SW 1271 (cell line): Measurements from ENCODE around the gene PCMT1.
"Not testable (repeated sequence)": the region's sequence is repeated elsewhere in the genome, so short reads cannot be mapped to it uniquely, and the experiment has no call there.

Source experiments
- DNase-seq, 2 experiments: peaks; one replicate each; lab custom pipeline; 2025; lab: John Stamatoyannopoulos, UW

The PCMT1 gene

DNA sequence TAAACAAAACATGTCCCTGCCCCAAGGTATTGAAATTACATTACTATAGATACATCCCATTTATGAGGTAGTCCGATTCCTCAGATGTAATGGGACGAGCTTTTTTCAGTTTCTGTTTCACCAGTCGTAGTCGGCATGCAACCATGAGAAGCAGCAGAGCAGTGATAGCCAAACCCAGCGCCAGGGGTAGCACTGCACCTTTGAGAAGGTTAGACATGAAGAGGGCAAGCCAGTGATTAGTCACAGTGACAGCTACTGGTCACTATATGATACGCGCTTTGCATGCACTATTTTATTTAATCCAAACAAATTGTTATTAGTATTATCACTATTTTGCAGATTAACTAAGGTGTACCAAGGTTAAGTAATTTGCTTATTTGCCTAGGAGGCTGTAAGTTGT is 71.0 kb downstream of the PCMT1 start:
- DNase-seq, result no peak

DNA sequence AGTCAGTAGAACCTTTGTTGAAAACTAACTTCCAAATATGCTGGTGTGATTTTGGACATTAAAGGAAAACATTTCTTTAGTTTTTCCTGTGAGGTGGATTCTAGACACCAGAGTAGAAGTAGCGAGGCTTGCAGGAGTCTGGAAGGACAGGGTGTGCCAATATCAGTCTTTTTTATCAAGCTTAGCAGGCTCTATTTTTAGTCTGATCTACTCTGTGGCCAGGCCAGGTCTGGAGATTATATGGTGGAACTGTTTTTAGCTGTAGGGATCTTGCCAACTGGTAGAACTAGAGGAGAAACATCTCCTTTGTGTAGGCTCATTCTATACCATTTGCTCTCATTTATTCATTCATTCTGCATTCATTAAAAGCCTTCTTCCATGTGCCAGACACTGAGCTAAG is 72.0 kb downstream of the PCMT1 start:
- DNase-seq, result no peak

DNA sequence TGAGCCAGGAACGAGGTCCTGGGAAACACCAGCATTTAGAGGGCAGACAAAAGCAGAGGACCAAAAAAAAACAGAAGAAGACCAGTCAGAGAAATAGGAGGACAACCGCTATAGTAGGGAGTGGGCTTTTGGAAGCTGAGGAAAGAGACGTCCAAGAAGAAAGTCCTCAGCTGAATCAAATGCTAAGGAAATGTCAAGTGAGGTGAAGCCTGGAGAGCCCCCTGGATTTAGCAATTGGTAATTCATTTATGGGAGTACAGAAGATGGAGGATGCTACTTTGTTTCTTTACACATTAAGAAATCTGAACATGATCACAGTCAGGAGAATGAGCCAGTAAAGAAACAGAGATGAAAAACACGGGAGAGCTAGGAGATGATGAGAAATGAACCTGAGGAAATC is 73.5 kb downstream of the PCMT1 start:
- DNase-seq, result peak in 1 of 2 experiments; percentile 13

DNA sequence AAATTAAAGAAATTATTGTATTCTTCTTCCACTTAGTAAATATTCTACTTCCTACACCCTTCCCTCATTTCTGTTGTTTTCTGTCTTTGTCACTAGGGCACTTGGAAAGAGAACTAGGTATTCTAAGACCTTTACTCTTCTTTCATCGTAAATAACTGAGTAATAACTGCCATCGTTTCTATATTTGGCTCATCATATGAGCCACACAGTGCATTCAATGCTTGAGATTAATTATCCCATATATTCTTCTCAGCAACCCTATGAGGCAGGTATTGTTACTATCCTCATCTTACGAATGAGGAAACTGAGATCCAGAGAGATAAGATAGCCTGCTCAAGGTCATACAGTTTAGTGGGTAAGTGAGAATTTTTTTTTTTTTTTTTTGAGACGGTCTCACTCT is 75.8 kb downstream of the PCMT1 start:
- no peak for DNase-seq

DNA sequence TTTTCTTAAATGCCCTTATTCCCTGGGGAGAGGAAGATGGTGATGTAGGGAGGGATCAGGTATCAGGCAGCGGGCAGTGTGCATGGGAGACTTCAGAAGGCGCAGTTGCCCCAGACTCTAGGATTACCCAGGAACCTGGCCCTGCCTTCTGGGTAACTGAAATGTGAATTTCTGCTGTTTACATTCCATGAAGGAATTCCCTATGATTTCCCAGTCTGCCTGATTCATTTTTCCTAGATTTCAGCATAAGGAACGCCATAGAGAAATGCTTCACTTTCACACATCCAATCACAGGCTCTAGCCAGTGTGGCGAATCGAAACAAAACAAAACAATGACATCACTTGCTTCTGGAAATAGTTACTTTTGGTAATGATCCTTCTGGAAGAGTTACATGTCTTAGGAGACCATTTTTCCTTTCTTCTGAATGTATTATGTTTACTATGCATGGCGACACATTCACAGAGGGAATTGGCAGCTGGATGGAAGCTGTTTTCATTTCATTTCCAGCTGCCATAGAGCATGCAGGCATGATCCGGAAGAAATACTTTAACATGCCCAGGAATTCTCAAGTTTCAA is 81.3 kb downstream of the PCMT1 start:
- DNase-seq, result no peak

DNA sequence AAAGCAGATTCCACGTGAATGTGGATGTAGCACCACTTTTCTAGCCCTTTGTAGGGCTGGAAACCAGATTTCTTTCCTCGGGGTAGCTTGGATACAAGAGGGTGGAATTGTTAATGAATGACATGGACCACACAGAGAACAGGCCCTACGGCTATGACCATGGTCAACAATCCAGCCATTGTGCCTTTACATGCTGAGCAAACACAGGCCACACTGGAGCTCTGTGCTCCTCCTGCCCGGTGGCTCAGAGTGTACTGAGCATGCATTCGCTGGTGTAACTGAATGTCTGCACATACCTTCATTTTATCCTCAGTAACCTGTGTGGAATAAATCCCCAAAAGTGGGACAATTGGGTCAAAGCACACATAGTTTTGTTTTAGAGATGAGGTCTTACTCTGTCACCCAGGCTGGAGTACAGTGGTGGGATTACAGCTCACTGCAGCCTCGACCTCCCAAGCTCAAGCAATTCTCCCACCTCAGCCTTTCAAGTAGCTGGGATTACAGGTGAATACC is 81.8 kb downstream of the PCMT1 start:
- DNase-seq, result no peak

DNA sequence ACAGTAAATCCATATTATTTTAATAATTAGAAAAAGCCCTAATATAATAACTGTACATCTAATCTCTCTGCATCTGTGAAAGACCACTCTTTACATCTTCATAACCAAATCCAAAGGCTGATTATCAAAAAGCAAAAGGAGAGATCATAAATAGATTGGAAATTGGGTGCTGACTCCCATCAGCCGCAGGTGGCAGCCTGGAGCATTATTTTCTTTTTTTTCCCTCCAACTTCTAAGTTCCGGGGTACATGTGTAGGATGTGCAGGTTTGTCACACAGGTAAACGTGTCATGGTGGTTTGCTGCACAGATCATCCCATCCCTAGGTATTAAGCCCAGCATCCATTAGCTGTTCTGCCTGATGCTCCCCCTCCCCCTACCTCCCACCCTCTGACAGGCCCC is 84.1 kb downstream of the PCMT1 start:
- no peak for DNase-seq

DNA sequence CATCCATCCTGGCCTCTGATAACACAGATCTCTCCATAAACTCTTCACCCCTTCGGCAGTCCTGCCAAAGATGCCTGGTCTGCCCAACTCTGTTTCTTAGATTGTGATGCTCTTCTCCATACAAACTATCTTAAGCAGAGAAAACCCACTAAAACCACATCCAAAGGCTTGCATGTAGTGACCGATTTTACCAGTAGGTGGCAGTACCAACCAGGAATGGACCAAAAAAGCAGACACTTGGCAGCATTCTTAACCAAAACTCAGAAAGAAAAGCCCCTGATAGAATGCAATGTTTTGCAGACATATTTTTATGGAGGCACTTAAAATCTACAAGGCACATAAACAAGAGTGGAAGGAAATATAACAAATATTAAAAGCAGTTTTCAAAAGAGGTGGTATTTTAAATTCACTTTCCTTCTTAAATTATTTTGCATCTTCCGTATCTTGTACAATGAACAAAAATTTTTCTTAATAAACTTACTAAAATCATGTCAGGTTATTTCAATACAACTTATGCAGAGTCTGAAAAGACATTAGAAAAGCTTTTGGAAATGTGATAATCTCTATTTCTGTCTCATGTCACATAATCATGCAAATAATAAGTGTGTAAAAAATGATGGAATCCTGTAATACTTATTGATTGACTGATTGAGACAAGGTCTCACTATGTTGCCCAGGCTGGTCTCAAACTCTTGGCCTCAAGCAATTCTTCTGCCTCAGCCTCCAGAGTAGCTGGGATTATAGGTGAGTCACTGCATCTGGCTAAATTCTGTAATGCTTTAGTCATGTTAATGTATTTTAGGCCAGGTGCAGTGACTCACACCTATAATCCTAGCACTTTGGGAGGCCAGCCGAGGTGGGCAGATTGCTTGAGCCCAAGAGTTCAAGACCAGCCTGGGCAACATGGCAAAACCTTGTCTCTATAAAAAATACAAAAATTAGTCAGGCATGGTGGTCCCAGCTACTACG is 85.3 kb downstream of the PCMT1 start:
- peak in 1 of 2 experiments; percentile 62 for DNase-seq

DNA sequence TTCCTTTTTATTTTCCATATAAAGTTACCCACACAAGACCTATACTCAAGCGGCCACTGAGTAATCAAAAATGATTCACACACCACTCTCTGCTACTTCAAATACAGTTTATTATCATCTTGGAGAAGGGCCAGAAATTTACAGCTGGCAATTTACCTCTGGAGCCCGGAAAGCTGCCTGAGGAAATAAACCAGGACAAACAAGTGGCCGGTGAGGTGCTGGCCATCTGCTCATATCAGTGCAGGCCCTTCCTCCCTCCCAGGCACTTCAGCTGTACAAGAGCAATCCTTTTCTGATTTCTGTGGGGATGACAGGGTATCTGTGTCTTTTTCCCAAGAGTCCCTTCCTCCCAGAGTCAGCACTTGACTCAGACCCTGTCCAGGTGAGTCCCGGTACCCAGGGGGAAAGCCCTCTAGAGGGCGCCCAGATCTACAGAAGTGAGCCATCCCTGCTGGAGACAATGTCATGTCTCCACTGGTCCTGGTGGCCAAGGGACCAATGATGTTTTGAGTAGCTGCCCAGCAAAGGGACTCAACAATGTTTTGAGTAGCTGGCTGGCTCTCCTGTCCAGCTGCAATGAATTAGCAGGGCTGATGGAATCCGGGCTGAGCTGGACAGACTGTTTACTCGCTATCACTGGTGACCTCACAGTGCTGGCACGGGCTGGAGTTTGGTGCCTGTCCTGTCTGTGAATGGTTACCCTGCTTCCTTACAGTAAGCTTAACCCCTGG is 91.0 kb downstream of the PCMT1 start:
- DNase-seq, result peak; percentile 32 to 59

DNA sequence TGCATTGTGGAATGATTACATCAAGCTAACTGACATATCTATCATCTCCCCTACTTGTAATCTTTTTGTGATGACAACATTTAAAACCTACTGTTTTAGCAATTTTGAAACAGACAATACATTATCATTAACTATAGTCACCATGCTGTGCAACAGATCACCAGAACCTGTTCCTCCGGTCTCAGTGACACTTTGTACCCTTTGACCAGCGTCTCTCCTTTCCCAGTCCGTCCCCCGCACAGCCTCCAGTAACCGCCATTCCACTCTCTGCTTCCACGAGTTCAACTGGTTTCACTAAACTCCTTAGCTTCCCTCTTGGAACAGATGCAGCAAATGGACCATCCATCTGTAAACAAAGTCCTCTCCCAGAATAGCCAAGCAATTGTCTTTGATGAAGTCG is 92.8 kb downstream of the PCMT1 start:
- DNase-seq, result no peak

DNA sequence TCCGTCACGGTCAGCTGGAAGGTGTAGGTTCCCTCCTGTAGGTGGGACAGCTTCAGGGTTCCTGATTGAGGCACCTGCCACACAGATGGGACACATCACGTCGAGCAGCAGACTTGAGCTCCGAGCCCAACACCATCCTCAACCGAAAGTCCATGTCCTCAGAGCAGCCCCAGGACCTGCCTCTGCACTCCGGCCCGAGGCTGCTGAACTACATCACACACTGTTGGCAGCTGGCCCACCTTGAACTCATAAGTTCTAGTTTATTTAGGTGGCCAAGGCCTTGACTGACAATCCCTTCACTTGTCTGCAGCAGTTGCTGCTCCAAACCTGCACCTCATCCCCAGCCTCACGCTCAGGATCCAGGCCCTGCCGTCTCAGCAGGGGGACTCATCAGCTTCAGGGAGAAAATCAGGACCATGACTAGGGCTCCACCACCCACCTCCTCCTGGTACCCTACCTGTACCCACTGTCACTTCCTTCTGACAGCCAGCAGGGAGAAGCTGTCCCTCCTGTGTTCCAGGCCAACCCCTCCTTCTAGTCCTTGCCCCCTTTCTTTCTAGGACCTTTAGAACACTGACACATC is 93.6 kb downstream of the PCMT1 start:
- DNase-seq, result no peak

DNA sequence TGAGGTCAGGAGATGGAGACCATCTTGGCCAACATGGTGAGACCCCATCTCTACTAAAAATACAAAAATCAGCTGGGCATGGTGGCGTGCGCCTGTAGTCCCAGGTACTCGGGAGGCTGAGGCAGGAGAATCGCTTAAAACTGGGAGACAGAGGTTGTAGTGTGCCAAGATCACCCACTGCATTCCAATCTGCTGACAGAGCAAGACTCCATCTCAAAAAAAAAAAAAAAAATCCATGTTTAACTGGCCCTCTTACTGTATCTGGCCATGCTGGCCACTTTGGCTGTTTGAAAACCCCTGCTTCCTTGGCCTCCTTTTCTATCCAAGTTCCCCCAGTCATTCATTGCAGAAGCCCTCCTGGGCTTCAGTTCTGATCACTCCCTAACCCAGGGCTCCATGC is 94.5 kb downstream of the PCMT1 start:
- DNase-seq, result not testable (repeated sequence)

DNA sequence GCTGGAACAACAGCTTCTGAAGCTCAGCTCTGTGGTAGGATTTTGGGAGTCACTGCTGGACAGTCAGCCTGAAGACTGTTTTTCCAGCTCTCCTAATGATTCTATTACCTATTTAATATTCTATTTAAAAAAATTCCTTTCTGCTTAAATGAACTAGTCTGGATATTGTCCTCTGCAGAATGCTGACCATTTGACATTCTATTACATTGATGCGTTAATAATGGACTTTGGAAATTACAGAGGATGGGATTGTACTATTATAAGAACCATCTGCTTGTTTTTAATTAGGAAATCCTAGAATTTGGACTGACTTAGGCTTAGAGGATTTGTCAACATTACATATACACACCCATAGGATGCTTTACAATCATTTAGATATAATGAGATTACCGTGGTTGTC is 94.9 kb downstream of the PCMT1 start:
- no peak for DNase-seq

DNA sequence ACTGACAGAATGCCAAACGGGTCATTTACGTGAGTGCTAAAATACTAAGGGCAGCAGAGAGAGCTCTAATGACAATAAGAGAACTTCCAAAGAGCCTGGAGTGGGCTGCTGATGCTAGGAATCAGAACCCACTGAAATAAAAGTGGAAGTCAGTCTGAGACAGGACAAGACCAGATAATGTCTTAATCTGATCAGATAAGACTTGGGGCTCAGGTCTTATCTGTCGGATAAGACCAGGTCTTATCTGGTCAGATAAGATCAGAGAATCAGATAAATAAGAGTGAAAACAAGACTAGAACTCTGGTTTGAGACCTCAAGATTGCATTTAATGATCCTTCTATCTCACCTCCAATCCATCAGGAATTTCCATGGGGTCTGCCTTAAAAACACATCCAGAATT is 96.0 kb downstream of the PCMT1 start:
- DNase-seq, result no peak

DNA sequence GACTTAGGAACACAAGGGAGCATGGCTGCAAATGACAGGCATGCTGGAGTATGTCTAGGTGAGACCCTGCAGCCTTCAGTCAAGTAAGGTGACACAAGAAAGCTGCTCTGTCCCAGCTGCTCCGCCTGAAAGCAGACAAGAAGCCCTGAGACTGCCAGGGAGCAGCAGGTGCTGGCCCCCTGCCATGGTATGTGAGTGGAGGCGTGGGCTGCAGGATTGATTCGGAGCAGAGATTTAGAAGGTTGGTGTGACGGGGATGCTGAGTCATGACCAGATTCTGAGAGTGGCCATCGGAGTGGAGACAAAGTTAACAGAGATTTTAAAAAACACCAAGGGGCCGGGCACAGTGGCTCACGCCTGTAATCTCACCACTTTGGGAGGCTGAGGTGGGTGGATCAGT is 96.8 kb downstream of the PCMT1 start:
- DNase-seq, result no peak

DNA sequence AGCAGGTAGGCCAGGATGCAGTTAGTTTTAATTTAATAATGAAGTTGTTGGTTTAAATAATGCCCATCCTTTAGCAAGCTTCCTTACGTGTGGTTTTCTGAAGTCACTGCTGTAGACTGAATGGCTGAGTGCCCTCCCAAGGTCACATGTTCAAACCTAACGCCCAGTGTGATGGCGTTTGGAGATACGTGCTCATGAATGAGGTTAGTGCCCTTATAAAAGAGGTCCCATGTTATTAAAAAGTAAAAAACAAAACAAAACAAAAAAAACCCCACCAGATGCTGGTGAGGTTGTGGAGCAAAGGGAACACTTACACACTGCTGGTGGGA is 98.4 kb downstream of the PCMT1 start:
- DNase-seq, result no peak

DNA sequence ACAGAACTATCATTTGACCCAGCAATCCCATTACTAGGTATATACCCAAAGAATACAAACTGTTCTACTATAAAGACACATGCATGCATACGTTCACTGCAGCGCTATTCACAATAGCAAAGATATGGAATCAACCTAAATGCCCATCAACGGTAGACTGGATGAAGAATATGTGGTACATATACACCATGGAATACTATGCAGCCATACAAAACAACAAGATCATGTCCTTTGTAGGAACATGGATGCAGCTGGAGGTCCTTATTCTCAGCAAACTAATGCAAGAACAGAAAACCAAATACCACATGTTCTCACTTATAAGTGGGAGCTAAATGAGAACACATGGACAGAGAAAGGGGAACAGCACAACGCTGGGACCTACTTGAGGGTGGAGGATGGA is 98.8 kb downstream of the PCMT1 start:
- not testable (repeated sequence) for DNase-seq

DNA sequence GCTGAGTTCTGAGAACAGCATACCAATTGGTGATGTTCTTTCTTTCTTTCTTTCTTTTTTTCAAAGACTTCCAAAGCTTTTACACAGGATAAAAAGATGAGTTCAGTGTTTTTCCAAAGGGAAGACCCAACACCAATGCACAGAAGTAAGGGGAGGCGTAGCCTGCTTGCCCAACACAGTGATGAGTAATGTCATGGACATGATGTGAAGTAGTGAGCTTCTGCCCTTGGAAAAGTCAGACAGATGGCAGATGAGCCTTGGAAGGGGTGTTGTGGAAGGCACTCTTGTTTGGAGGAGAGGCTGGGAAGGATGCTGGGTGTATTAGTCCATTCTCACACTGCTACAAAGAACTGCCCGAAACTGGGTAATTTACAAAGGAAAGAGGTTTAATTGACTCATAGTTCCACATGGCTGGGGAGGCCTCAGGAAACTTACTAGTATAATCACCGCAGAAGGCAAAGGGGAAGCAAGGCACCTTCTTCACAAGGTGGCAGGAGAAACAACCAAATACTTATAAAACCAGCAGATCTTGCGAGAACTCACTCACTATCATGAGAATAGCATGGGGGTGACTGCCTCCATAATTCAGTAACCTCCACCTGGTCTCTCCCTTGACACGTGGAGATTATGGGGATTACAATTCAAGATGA is 102.0 kb downstream of the PCMT1 start:
- DNase-seq, result no peak

DNA sequence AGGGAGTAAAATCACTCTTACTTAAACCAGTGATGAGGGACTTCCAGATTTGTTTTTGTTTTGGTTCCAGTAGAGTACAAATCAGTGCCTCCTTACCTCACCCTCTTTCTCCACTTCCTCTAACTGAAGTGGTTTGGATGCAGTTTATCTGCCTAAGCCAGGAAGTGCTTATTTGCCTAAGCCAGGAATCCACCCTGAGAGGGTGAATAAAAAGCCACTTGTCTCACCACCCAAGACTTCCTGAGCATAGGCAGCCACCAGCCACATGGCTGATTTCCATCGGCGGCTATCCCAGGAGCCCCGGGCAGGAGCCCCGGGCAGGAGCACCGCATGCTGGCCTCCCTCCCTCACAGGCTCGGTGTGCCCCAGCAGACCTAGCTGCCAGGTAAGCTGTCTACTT is 102.6 kb downstream of the PCMT1 start:
- peak in 1 of 2 experiments; percentile 42 for DNase-seq

DNA sequence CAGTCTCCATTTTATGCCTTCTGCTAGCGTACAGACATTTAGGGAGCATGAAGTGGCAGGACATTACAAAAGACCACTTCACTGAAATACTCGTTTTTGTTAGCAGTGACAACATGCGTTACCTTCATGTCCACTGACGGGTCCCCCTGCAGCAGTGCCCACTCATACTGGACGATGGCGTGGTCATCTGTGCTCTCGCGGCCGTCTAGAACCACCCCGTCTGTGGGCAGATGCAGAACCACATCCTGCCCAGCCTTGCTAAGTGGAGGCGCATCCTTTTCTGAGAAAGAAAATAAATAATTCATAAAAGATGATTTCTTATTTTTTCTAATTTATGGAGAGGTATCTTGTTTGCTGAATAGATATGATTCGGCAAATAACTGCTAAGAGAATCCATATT is 103.3 kb downstream of the PCMT1 start:
- no peak for DNase-seq

DNA sequence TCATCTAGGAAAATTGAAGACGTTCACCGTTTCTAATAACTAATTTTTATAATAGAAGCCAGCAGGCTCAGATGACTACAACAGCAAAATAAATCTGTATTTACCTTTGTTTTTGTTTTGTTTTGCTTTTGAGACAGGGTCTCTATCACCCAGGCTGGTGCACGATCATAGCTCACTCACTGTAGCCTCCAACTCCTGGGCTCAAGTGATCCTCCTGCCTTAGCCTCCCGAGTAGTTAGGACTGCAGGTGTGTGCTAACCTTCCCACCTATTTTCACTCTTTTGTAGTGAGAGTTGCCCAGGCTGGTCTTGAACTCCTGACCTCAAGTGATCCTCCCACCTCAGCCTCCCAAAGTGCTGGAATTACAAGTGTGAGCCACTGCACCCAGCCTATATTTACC is 104.5 kb downstream of the PCMT1 start:
- not testable (repeated sequence) for DNase-seq

DNA sequence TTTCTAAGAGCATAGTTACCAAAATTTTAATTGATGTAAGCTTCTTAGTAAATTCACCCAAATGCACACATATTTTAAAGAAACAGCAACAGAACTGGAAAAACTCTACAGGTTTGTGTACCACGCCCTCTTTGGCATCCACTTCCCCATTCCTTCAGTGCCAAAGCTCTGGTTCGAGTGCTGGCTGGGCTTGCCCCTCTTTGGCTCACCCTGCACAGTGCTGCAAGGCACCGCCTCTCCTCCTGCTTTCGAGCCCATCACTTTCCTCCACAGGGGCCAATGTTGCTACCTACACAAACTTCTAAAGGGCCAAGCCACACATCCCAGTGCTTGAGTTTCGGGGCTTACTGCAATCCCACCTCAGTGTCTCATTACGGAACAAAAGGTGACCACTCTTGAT is 105.0 kb downstream of the PCMT1 start:
- DNase-seq, result peak in 1 of 2 experiments; percentile 63
